GM12875 (cell line): Measurements from ENCODE around the gene SEMA6A.

Experiments used
- H3K4me3 ChIP-seq: one replicate; pipeline ENCODE4 v1.5.1; 2011; ENCODE audit warnings: low read depth, low read length, control low read depth
- CTCF ChIP-seq: IDR thresholded peaks from 2 replicates; pipeline ENCODE4 v1.5.1; 2011; ENCODE audit warnings: low read depth, mild to moderate bottlenecking, control low read depth, inconsistent platforms, low read length, moderate library complexity, borderline replicate concordance; ENCODE audit not compliant: insufficient read depth

Gene SEMA6A

GRCh38 chr5:116486588-116486987 lies 88.0 kb downstream of the SEMA6A start:
- H3K4me3 ChIP-seq: no peak overlapping the region
- no peak for TF ChIP-seq CTCF

- no peak overlapping the region for H3K4me3 ChIP-seq
- no peak for TF ChIP-seq CTCF
Observed at GRCh38 chr5:116484645-116485044, 90.0 kb downstream of the SEMA6A start.

GRCh38 chr5:116482394-116482793 lies 92.2 kb downstream of the SEMA6A start:
- no peak for TF ChIP-seq CTCF

GRCh38 chr5:116480894-116481510 lies 93.6 kb downstream of the SEMA6A start:
- TF ChIP-seq CTCF: no peak
- H3K4me3 ChIP-seq: no peak overlapping the region

More at GRCh38 chr5:116482394-116482793, 92.2 kb downstream of the SEMA6A start:
- H3K4me3 ChIP-seq: no peak overlapping the region

- TF ChIP-seq CTCF: no peak
- no peak overlapping the region for H3K4me3 ChIP-seq
Observed at GRCh38 chr5:116479776-116480675, 94.6 kb downstream of the SEMA6A start.

GRCh38 chr5:116478491-116478890 lies 96.1 kb downstream of the SEMA6A start:
- TF ChIP-seq CTCF: no peak
- H3K4me3 ChIP-seq: no peak overlapping the region
